ENCODE measurements around the gene EFHD2.

EFHD2 gene

DNA sequence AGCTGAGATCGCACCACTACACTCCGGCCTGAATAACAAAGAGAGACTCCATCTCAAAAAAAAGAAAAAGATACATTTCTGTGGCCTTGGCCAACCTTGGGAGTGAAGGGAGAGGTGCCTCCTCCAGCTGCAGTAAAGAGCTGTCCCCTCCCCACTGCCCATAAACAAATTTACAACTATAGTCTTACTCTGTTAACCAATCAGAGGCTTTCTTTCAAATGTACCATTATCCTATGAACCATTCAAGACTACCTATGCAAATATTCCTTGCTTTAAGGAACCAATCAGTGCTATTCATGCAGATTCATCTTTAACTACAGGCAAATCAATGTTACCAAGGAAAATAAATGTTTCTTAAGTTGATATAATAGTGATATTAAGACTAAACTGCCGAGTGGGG, 67.2 kb downstream of the EFHD2 start:
- DNase-seq (ENCODE audit: low spot score) = no peak

GRCh38 chr1:15477646-15478212, 68.0 kb downstream of the EFHD2 start:
- no peak for DNase-seq (ENCODE audit: low spot score)
